HCT116 (cell line): ENCODE measurements around the gene IGLL5. TPM values are rescaled to one million over a fixed set of nuclear protein-coding genes. Genes with fewer than 3 reads are reported as not detected.

ENCODE experiments used
- ATAC-seq: fragments of 200-7000 bp; cut with Tn5 transposase; 2 replicates; pipeline ENCODE4 v1.9.1; 2020; ENCODE audit warnings: mild to moderate bottlenecking, moderate library complexity
- BruUV-seq: library from RNA; stranded (reverse); fragments of 400-500 nt; replicated peaks from 2 replicates; lab custom pipeline; 2021; lab: Mats Ljungman, UMichigan
- CTCF ChIA-PET: fragments of 300-600 bp; sonication (Branson Sonifier 250); formaldehyde crosslinking; loops from one replicate; lab custom pipeline; 2021; ENCODE audit warnings: antibody characterized with exemption; lab: Charles Lee
- POLR2A ChIA-PET: fragments of 300-600, 350-600 bp; sonication (Branson Sonifier 250); formaldehyde crosslinking; loops from one replicate; lab custom pipeline; 2021; ENCODE audit warnings: antibody characterized with exemption; lab: Charles Lee
- RAD21 ChIA-PET, 2 experiments: fragments of 300-600 bp; sonication (Branson Sonifier 250); formaldehyde crosslinking; loops; one replicate each; lab custom pipeline; 2023; ENCODE audit warnings: low total read pairs in 2 of 2; ENCODE audit not compliant: uncharacterized antibody in 2 of 2, unreplicated experiment in 2 of 2, low non-redundant PET in 1 of 2; lab: Charles Lee
- DNase-seq: peaks from one replicate; pipeline ENCODE4 v3.0.0-alpha.2; 2010; ENCODE audit warnings: low read depth, low spot score
- H2AFZ ChIP-seq: fragments of 200-600 bp; shearing (Covaris generic), sonication (generic); 2 replicates; pipeline ENCODE4 v1.6.1; 2017; ENCODE audit warnings: low read depth, mixed run types, mixed read lengths, antibody characterized with exemption, low read length; ENCODE audit not compliant: poor library complexity, severe bottlenecking
- H3K27ac ChIP-seq: 2 replicates; pipeline ENCODE4 v1.5.1; 2012; ENCODE audit warnings: low read depth, low read length
- H3K27me3 ChIP-seq: fragments of 200-600 bp; sonication (generic); 2 replicates; pipeline ENCODE4 v1.6.1; 2016; ENCODE audit warnings: mixed run types, low read length, mixed read lengths; ENCODE audit not compliant: insufficient read depth
- H3K36me3 ChIP-seq, 2 experiments: fragments of 200-500 bp in 1 of 2; fragments of 200-600 bp in 1 of 2; sonication (Bioruptor generic) in 1 of 2; sonication (generic) in 1 of 2; 2 replicates each; pipeline versions ENCODE4 v1.5.1 to v1.6.1; 2014 to 2016; ENCODE audit warnings: low read length in 2 of 2, inconsistent platforms in 1 of 2, mixed read lengths in 1 of 2, mixed run types in 1 of 2; ENCODE audit not compliant: insufficient read depth in 2 of 2, control insufficient read depth in 1 of 2
- H3K4me1 ChIP-seq, 2 experiments: fragments of 200-600 bp in 1 of 2; sonication (generic) in 1 of 2; 2 replicates each; pipeline versions ENCODE4 v1.5.1 to v1.6.1; 2012 to 2017; ENCODE audit warnings: low read length in 2 of 2, inconsistent platforms in 1 of 2, mild to moderate bottlenecking in 1 of 2, mixed read lengths in 1 of 2, mixed run types in 1 of 2, moderate library complexity in 1 of 2; ENCODE audit not compliant: insufficient read depth in 2 of 2, control insufficient read depth in 1 of 2
- H3K4me2 ChIP-seq: fragments of 200-600 bp; sonication (generic); 2 replicates; pipeline ENCODE4 v1.6.1; 2017; ENCODE audit warnings: mixed run types, low read length, mixed read lengths
- H3K4me3 ChIP-seq, 2 experiments: fragments of 200-600 bp in 1 of 2; sonication (generic) in 1 of 2; replicated peaks in 1 of 2; 2 replicates each; pipeline ENCODE4 v1.5.1; 2011 to 2016; ENCODE audit warnings: low read length in 2 of 2, control low read depth in 1 of 2, low read depth in 1 of 2, mild to moderate bottlenecking in 1 of 2, mixed read lengths in 1 of 2, mixed run types in 1 of 2
- H3K79me2 ChIP-seq: fragments of 200-600 bp; sonication (generic); 2 replicates; pipeline ENCODE4 v1.6.1; 2017; ENCODE audit warnings: mild to moderate bottlenecking, mixed run types, low read length, moderate library complexity, mixed read lengths; ENCODE audit not compliant: insufficient read depth
- H3K9ac ChIP-seq: fragments of 200-600 bp; sonication (generic); 2 replicates; pipeline ENCODE4 v1.6.1; 2016; ENCODE audit warnings: low read length, mixed read lengths
- H3K9me2 ChIP-seq: fragments of 200-600 bp; sonication (generic), shearing (Covaris generic); 2 replicates; pipeline ENCODE4 v1.6.1; 2017; ENCODE audit warnings: mixed run types, mild to moderate bottlenecking, moderate library complexity; ENCODE audit not compliant: insufficient read depth
- H3K9me3 ChIP-seq, 2 experiments: fragments of 200-500 bp in 1 of 2; fragments of 200-600 bp in 1 of 2; sonication (Bioruptor generic) in 1 of 2; sonication (generic) in 1 of 2; 2 replicates each; pipeline ENCODE4 v1.6.1; 2014 to 2017; ENCODE audit warnings: low read length in 2 of 2, mixed read lengths in 2 of 2, inconsistent platforms in 1 of 2, low read depth in 1 of 2, mild to moderate bottlenecking in 1 of 2, mixed run types in 1 of 2, moderate library complexity in 1 of 2; ENCODE audit not compliant: control insufficient read depth in 1 of 2, insufficient read depth in 1 of 2
- H4K20me1 ChIP-seq: fragments of 200-600 bp; sonication (generic), shearing (Covaris generic); 2 replicates; pipeline ENCODE4 v1.6.1; 2017; ENCODE audit warnings: mixed run types, mild to moderate bottlenecking, moderate library complexity; ENCODE audit not compliant: insufficient read depth
- CBX3 ChIP-seq: IDR thresholded peaks from 2 replicates; pipeline ENCODE4 v1.6.1; 2012; ENCODE audit warnings: low read depth
- EGR1 ChIP-seq: IDR thresholded peaks from 2 replicates; pipeline ENCODE4 v1.6.1; 2012; ENCODE audit warnings: low read depth
- ELF1 ChIP-seq: IDR thresholded peaks from 2 replicates; pipeline ENCODE4 v1.6.1; 2012; ENCODE audit warnings: low read depth, borderline replicate concordance
- EZH2 ChIP-seq: fragments of 200-600 bp; sonication (generic); IDR thresholded peaks from 2 replicates; pipeline ENCODE4 v1.6.1; 2017; ENCODE audit warnings: antibody characterized with exemption, mixed run types
- EZH2phosphoT487 ChIP-seq: fragments of 200-600 bp; IDR thresholded peaks from 2 replicates; pipeline ENCODE4 v1.6.1; 2018; ENCODE audit warnings: antibody characterized with exemption, borderline replicate concordance
- FOSL1 ChIP-seq: IDR thresholded peaks from 2 replicates; pipeline ENCODE4 v1.6.1; 2012; ENCODE audit warnings: low read depth
- POLR2AphosphoS5 ChIP-seq: IDR thresholded peaks from 2 replicates; pipeline ENCODE4 v1.6.1; 2011; ENCODE audit warnings: mild to moderate bottlenecking, low read depth, low read length, moderate library complexity
- RAD21 ChIP-seq: IDR thresholded peaks from 2 replicates; pipeline ENCODE4 v1.6.1; 2012; ENCODE audit warnings: low read depth, mild to moderate bottlenecking
- SIN3A ChIP-seq: IDR thresholded peaks from 2 replicates; pipeline ENCODE4 v1.6.1; 2012; ENCODE audit warnings: low read depth
- SP1 ChIP-seq: IDR thresholded peaks from 2 replicates; pipeline ENCODE4 v1.6.1; 2012; ENCODE audit warnings: low read depth
- SRF ChIP-seq: IDR thresholded peaks from 2 replicates; pipeline ENCODE4 v1.6.1; 2012; ENCODE audit warnings: low read depth
- TCF7L2 ChIP-seq: IDR thresholded peaks from 2 replicates; pipeline ENCODE4 v1.7.0; 2011; ENCODE audit warnings: borderline replicate concordance, inconsistent platforms; ENCODE audit not compliant: insufficient read depth, insufficient read length; ENCODE audit errors: extremely low read depth
- YY1 ChIP-seq: IDR thresholded peaks from 2 replicates; pipeline ENCODE4 v1.6.1; 2011; ENCODE audit warnings: low read length, low read depth, moderate library complexity, mild to moderate bottlenecking; ENCODE audit not compliant: insufficient replicate concordance; ENCODE audit errors: extremely low read depth
- ZFX ChIP-seq: fragments of 450-650 bp; IDR thresholded peaks from 2 replicates; pipeline ENCODE4 v1.6.1; 2017
- ZNF274 ChIP-seq: fragments of 200-500 bp; sonication (Bioruptor generic); IDR thresholded peaks from 2 replicates; pipeline ENCODE4 v1.6.1; 2014; ENCODE audit warnings: mild to moderate bottlenecking, low read depth, low read length, inconsistent platforms
- intact Hi-C: fragments of 100-400 bp; cut with micrococcal nuclease; formaldehyde crosslinking; loops from 2 replicates; pipeline ENCODE4 v1.10.0; 2022
- total RNA-seq: library from RNA; stranded (reverse); gene quantifications from one replicate; pipeline ENCODE4 v1.2.1, GENCODE V29; 2021; ENCODE audit not compliant: unreplicated experiment
- TF ChIP-seq, protein P1 (sequence below): IDR thresholded peaks from 2 replicates; pipeline ENCODE4 v1.6.1; 2011; ENCODE audit warnings: mild to moderate bottlenecking, low read length, moderate library complexity; ENCODE audit not compliant: insufficient replicate concordance; ENCODE audit errors: extremely low read depth
- TF ChIP-seq, protein P2 (sequence below): IDR thresholded peaks from 2 replicates; pipeline ENCODE4 v1.6.1; 2012

The IGLL5 gene
- total RNA-seq, 1 experiment from 2014 or later = not detected

DNA sequence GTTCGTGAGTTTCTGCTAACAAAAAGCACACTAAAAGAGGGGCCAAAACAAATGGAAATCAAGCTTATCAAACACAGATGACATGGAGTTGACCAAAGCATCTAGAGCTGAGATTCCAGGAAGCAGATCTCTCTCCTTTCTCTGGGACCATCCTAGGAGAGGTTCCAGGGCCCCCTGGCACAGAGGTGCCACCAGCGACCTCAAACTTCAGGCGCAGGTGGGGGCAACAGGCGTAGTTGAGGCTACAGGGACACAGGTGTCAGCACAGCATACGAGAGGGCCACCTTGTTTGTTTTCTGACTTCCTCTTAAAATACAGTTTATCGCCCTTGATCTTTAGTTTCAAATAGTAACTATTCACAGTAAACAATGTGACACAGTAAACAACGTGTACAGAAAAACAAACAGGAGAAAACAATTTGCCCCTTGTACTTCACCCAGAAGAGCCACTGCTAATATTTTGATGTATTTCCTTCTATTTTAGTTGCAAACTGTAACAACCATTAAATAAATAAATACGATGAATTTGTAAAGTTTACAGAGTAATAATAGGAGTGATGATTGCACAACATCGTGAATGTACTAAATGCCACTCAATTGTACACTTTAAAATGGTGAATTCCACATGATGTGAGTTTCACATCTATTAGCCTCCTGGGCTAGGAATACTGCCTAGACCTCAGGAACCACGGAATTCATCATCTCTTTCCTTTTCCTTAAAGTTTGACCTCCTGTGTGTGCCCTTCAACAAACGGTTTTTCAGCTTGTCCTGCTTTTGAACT lies 52.2 kb downstream of the IGLL5 start:
- intact Hi-C loops = loop anchor here (5.0 kb wide), 1 partner anchor 92 kb away; no protein-coding TSS in a partner anchor
- POLR2A ChIA-PET = no interaction called here
- ATAC-seq (no peak), DNase-seq (no peak)
- no peaks in the 10 kb centered on the region for H3K36me3 ChIP-seq
- CTCF ChIA-PET = no interaction called here
- no peak overlapping the region for H2AFZ ChIP-seq
- H3K4me1 ChIP-seq = peaks cover 0 to 3% of the 10 kb centered on the region in 2 experiments; a peak in 1 of 4 replicates
- no peak overlapping the region for H3K4me2 ChIP-seq
- no peak overlapping the region for H3K27ac ChIP-seq
- H4K20me1 ChIP-seq = no peaks in the 10 kb centered on the region
- no peaks in the 10 kb centered on the region for H3K79me2 ChIP-seq
- H3K9ac ChIP-seq = no peak overlapping the region
- no peaks in the 10 kb centered on the region for H3K27me3 ChIP-seq
- BruUV-seq = no TSS peak
- H3K4me3 ChIP-seq = no peak overlapping the region
- H3K9me3 ChIP-seq = no peaks in the 10 kb centered on the region
- RAD21 ChIA-PET = no interaction called here
- TF ChIP-seq FOSL1 (no peak), POLR2AphosphoS5 (no peak), RAD21 (no peak), ELF1 (no peak), ZNF274 (no peak)
- no peaks in the 10 kb centered on the region for H3K9me2 ChIP-seq

DNA sequence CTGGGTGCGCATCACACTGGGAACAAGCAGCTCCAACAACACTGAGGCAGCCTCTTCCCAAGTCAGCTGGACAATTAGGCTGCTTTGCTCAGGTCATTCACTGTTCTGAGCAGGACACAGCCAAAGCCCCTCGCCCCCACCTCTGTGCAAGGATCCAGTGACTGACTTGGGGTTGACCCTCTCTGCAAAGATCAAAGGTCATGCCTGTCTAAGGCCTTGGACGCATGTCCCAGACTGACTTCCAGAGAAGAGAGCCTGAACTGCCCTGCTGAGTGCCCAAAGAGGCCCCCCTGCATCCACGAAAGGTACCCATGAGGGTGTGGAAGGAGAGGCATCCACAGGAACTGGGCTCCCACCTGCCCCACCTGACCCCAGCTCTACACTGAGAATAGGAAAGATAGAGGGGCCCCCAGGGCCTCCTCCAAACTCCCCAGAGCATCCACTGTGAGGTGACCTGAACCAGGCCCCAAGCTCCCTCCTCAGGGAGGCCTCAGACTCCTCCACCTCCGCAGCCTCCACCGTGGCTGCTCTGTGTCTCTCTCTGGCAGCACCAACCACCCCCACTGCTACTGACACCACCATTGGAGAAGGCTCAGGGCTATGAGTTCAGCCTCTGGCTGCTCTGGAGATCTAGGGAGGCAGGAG lies 53.5 kb downstream of the IGLL5 start:
- CTCF ChIA-PET = interaction anchor here (1.5 kb wide), 1 partner anchor 70 kb away, joined by 5 read pairs; no protein-coding TSS in a partner anchor
- no peak overlapping the region for H3K27ac ChIP-seq
- BruUV-seq = no TSS peak
- no peaks in the 10 kb centered on the region for H3K36me3 ChIP-seq
- H3K9me3 ChIP-seq = no peaks in the 10 kb centered on the region
- H3K4me2 ChIP-seq = no peak overlapping the region
- ATAC-seq (no peak), DNase-seq (no peak)
- no peak overlapping the region for H3K9ac ChIP-seq
- RAD21 ChIA-PET = no interaction called here
- no peak overlapping the region for H3K4me3 ChIP-seq
- no peaks in the 10 kb centered on the region for H3K9me2 ChIP-seq
- peaks cover 0 to 3% of the 10 kb centered on the region in 2 experiments; a peak in 1 of 4 replicates for H3K4me1 ChIP-seq
- intact Hi-C loops = loop anchor here (5.0 kb wide), 1 partner anchor 94 kb away; no protein-coding TSS in a partner anchor
- H2AFZ ChIP-seq = no peak overlapping the region
- TF ChIP-seq SIN3A (no peak), CBX3 (no peak), TCF7L2 (no peak), RAD21 (no peak), SRF (no peak), EZH2 (no peak), ZNF274 (no peak), ELF1 (no peak), YY1 (no peak), ZFX (no peak), POLR2AphosphoS5 (no peak), FOSL1 (no peak), EGR1 (no peak), EZH2phosphoT487 (no peak), SP1 (no peak)
- TF ChIP-seq, protein P1, sequence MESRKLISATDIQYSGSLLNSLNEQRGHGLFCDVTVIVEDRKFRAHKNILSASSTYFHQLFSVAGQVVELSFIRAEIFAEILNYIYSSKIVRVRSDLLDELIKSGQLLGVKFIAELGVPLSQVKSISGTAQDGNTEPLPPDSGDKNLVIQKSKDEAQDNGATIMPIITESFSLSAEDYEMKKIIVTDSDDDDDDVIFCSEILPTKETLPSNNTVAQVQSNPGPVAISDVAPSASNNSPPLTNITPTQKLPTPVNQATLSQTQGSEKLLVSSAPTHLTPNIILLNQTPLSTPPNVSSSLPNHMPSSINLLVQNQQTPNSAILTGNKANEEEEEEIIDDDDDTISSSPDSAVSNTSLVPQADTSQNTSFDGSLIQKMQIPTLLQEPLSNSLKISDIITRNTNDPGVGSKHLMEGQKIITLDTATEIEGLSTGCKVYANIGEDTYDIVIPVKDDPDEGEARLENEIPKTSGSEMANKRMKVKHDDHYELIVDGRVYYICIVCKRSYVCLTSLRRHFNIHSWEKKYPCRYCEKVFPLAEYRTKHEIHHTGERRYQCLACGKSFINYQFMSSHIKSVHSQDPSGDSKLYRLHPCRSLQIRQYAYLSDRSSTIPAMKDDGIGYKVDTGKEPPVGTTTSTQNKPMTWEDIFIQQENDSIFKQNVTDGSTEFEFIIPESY = no peak
- TF ChIP-seq, protein P2, sequence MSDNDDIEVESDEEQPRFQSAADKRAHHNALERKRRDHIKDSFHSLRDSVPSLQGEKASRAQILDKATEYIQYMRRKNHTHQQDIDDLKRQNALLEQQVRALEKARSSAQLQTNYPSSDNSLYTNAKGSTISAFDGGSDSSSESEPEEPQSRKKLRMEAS = no peak
- POLR2A ChIA-PET = no interaction called here
- H4K20me1 ChIP-seq = no peaks in the 10 kb centered on the region
- H3K27me3 ChIP-seq = no peaks in the 10 kb centered on the region
- no peaks in the 10 kb centered on the region for H3K79me2 ChIP-seq
